Fibroblast of peridontal ligament (primary cell): ENCODE results near the gene DNER.
"Not testable (repeated sequence)": the region's sequence is repeated elsewhere in the genome, so short reads cannot be mapped to it uniquely, and the experiment has no call there.

ENCODE experiments used
- DNase-seq: peaks from one replicate; pipeline ENCODE4 v3.0.0-alpha.2; 2010; ENCODE audit errors: extremely low read depth

Gene DNER

DNA sequence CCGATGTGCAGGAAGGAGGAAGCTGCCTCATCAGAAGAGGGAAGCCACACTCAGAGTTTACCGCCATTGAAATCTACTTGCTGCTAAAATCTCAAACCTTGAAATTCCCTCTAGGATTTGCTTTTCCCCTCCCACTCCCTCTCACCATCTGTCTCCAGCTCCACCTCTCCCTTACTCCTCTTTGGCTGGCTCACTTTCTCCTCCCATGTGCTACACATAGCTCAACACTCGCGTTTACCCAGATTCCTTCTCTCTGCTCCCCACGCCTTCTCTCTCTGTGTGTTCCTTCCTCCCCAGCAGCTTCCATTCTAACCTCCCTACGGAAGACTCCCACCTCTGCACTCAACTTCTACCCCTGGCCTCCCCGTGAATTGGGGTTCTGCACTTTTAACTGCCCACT, 143.1 kb downstream of the DNER start:
- DNase-seq = no peak

DNA sequence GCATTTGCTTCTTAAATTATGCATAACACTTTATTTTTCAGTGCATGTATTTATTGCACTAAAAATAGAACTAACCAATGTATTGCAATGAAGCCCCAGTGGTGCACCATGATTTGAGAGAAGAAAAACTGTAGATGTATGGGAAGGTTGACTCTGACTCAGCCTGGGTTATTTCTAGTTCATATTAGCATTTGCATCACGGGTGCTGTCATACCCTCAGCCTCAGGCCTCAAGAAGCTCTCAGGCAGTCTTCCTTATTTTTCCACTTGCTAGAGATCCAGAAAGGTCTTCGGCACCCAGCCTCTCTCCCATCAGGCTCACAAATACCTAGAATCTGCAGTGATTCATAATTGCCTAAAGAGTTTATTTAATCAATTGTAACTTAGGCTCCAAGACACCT, 148.0 kb downstream of the DNER start:
- no peak for DNase-seq

DNA sequence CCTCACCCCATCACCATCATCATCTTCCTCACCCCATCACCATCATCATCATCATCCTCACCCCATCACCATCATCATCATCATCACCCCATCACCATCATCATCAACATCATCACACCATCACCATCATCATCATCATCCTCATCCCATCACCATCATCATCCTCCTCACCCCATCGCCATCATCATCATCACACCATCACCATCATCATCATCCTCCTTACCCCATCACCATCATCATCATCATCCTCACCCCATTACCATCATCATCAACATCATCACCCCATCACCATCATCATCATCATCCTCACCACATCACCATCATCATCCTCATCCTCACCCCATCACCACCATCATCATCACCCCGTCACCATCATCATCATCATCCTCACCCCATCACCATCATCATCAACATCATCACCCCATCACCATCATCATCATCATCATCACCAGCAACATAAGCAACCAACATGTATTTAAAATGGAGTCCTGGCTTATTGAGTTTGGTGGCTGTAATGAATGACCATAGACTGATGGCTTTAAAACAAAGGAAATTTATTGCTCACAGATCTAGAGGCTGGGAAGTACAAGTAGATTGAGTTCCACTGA, 150.0 kb downstream of the DNER start:
- DNase-seq = no peak

DNA sequence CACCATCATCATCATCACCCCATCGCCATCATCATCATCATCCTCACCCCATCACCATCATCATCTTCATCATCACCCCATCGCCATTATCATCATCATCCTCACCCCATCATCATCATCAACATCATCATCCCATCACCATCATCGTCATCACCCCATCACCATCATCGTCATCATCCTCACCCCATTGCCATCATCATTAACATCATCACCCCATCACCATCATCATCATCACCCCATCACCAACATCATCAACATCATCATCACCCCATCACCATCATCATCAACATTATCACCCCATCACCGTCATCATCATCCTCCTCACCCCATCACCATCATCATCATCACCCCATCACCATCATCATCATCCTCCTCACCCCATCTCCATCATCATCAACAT, 151.0 kb downstream of the DNER start:
- DNase-seq = no peak

DNA sequence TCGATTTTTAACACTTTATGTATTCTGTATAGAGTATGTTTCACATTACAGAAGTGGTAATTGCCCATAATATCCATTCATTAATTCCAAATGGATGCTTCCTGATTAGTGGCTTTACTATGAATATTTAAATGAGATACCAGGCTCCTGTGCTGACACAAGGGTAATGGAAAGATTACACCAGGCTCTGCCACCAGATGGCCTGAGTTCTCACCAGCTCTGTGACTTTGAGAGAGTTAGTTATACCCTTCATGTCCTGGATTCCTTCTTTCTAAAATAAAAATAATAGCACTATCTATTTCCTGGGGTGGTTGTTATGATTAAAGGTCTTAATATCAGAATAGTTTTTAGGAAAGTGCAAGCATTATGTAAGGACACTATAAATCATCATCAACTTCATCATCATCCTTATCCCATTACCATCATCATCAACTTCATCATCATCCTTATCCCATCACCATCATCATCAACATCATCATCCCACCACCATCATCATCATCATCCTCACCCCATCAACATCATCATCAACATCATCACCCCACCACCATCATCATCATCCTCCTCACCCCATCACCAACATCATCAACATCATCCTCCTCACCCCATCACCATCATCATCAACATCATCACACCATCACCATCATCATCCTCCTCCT, 151.8 kb downstream of the DNER start:
- DNase-seq = no peak

DNA sequence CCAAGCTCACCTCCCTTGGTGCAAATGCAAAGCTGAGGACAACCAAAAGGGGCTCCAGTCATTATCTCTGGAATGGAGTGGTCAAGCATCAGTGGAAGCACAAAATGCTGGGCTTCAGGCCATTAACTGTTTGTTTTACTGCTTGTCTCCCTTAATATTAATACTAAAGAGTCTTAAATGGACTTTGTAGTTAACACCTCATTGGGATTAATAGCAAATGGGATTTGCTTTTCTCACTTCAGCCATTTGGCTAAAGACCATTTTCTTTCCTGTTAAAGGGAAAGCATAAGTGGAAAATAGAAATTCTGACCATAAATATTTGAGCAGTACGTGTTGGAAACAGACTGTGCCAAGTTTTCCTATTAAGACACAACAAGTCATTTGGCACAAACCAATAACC, 154.4 kb downstream of the DNER start:
- DNase-seq = no peak

DNA sequence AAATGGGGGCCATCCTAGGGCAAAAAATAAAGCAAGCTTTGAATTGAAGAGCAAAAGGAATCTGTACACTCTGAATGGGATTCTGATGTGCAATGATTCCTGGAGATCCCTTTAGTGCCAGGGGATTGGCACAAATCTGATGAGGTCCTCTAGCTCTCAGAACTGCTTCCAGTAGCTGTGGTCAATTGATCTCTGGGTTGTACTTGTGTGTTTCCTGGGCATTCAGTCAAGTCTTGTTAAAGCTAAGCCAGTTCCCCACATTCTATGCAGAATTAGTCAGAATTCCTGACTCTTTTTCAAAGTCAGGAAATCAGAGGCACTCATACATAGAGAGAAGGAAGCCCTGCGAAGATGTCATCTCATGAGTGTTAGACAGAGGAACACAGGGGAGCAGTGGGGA, 161.3 kb downstream of the DNER start:
- DNase-seq = peak; percentile 0

DNA sequence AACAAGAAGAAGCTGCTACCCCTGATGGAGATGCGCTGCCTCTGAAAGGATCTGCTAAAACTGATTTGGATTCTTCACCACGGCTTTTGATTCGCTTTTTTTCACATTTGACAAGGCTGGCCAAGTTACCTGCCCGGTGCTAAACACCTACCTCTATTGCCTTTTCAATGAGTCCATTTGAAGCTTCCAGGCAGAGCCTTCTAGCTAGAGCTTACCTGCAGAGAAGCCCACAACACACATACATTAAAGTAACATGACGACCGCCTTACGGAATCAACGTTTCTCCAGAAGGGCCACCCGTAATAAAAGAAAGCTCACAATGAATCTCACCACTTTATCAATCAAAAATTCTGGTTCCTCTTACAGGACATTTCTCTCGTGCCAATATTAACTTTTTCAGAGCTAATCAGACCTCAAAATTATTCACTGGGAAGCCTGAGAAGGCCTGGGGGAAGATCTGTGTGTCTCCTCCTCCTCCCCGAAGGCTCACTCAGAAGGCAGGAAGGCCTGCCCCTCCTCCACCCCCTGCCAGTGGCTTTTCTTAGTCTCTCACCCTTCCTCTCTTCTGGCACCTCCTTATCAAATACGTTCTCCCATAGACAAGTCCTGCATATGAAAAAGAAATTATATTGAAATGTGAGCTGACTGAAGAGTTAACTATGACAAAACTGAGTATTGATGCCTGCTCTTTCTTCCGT, 171.0 kb downstream of the DNER start:
- no peak for DNase-seq

DNA sequence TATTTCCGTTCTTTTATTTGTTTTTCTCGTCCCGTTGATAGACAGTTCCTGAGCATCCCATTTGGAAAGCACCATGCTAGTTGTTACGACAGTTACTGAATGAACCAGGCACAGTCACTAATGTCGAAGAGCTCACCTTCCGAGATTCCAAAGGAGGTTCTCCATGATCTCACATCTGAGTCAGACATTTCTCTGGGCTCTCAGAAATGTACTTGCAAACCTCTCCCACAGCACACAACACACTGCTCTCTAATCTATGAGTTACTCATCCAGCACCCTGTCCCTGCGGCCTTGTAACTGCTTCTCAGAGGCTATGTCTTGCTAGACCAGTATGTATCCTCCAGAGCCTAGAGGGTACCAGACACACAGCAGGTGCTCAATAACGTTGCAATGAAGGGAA, 174.7 kb downstream of the DNER start:
- DNase-seq = no peak

DNA sequence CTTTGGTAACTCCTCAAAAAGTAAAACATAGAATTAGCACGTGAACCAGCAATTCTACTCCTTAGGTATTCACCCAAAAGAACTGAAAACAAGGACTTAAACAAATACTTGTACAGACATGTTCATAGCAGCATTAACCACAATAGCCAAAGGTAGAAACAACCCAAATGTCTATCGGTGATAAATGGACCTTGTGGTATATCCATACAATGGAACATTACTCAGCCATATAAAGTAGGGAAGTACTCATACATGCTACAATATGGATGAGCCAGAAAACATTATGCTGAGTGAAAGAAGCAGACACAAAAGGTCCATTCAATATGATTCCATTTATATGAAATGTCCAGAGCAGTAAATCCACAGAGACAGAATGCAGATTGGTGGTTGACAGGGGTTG, 182.8 kb downstream of the DNER start:
- DNase-seq = no peak

DNA sequence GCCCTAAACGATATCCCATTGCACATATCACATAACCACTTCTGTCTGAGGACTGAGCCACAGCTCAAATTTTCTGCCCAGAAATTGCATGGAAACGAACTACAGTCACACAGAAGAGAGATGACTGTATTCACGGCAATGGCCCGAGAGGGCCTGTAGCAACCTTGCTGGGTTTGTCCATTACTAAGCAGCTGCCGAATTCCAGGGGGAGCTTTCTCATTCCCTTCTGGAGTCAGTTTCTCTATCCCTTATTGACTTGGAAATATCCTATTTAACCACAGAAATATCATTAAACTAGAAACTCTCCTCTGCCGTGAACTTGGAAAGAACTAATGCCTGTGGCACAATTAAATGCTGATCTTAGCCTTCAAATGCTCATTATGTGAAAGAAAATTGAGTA, 183.9 kb downstream of the DNER start:
- DNase-seq = no peak

DNA sequence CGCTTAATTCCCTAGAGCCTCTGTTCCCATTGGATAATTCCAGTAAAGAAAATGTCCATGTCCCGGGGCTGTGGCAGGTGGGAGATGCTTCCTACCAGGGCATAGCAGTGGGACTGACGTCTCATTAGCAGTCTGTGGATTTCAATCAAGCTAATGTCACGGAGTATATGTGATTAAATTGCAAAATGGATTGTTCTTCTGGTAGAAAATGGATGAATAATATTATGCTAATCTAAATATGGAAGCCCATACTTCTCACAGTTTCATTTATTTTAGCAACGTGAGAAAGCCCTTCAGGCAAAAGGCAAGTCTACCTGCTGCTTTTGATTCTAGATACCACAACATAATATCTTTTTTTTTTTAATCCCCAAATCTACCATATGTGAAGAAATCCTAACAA, 185.5 kb downstream of the DNER start:
- no peak for DNase-seq

DNA sequence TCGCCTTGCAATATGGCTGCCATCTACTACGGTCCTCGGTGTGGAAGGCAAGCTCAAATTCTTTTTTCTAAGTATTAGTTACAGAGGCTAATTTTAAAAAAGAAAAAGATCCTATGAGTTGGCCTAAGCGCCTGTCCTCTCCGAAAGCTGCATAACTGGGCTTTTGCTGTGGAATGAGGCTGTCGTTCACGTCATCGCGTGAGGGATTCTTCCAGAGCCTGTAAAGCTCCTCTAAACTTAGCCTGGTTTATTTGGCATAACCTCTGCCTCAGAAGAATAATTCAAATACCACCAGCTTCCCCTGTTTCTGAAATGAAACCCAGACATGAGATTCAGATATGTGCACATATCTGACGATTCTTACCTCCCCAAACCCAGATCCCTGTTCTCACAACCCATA, 187.4 kb downstream of the DNER start:
- no peak for DNase-seq

DNA sequence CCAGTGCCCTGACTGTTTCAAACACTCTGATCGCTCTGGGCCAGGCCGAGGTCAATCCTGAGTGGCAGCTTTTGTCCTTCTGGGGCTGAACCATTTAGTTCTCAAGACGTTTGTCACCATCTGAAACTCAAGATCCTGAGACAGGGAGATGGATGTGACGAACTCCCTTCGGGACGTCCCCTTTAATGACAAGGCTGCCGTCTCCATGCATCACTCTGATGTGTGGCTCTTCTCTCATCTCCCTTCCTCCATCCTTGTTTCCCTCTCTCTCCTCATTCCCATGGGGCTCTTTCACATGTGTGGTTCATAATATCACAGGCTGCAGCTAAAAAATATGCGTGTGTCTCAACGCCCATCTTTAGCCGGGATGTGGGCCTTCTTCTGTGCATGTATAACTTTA, 189.6 kb downstream of the DNER start:
- no peak for DNase-seq

DNA sequence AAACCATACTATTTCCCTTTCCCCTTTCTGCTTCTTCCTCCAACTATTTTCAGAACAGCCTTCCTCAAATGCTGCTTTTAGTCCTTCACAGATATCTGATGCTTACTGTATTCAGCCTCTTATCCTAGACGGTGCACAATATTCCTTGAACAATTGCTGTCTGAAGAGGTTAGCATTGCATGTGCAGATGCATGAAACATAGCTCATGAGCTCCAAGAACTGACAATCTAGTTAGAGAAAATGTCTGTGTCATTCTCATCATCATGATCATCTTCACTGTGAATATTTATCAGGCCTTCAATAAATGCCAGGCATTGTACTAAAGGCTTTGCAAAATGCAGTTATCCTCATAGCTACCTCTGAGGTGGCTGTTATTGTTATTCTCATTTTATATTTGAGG, 190.7 kb downstream of the DNER start:
- DNase-seq = no peak

DNA sequence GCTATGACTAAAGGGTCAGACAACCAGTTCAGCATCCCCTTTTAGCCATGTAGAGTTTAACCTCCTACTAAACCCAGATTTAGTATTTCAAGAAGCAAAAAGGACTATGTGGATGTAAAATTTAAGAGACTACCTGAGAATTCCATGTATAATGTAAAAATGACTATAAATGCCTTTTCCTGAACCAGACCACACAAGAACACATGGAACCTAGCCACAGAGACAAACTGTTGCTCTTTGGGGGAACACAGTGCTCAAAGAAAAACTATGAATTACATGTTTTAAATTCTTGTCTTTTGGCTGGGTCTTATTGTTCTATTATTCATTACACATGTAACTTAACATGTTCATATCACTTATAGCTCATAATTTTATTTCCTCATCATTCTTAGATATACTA, 192.8 kb downstream of the DNER start:
- no peak for DNase-seq

DNA sequence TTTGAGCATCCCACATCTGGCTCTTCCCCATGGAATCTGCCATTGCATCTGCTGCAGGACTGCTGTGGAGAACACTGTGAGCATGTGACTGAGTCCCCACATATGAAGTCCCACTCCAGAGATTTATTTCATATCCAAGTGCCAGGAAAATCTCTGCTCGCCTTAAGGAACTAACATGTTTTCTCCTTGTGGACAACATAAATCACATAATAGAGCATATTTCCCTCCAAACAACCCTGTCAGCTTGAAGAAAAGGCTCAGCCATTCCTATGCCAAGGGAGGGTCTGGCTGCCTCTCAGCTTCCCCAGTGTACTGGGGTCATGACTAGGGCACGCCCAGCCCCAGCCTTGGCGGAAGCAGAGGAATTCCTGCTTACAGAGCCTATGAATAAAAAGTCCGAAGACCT, 193.7 kb downstream of the DNER start:
- no peak for DNase-seq

DNA sequence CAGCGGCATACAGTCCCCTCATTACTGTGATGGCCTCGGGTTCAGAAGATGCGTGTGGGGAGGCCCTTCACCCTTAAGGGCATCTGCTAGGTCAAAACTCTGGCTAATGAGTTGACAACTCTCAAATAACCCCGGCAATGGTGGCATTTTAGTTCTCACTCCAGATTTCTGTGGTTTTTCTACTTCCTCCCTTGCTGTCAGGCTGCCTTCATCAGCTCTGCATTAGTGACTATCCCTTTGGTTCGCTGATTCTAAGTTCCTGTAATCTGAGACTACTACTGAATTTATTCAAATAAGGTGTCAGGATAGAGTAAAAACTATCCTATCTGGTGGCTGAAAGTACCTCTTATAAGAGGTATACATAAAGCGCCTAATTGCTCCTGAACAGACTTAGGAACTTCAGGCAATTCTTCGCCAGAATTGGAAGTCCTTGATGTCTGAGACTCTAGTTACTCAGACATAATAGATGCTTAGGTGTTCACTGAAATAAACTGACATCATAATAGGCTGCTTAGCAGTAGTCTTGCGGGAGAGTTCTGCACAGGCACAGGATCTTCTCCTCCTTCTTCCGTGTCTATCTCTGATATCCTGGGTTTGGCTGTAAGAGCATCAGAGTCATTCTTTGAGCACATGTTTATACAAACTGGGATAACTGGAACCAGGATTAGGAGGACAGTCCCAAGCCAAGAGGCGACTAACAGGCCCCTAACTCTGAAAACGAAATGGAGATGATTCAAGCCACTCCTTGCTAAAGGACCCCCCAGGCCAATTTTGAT, 194.5 kb downstream of the DNER start:
- DNase-seq = no peak

DNA sequence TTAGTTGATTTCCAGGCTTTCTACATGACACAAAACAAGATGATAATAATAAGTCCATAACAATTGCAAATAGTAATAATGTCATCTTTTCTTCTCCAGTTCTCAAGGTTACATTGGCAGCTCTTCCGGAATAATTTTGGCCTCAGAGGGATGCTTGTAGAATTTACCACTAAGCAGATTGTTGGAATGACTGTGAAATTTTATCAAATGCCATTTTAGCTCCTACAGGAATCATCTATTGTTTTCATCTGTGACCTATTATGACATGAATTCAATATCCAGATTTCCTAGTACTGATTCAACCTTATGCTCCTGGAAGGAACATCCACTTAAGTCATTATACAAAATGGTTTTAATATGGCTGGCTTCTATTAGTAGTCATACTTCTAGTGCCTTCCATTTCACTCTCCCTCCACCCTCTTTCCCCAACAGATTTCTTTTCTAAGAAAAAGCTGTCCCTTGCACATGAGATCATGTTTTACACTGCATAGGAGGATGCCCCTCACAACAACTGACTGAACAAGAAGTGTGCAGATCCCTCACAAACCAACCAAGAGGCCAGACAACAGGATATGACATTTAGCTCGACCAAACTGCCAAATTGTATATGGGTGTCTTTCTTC, 200.0 kb downstream of the DNER start:
- DNase-seq = no peak

DNA sequence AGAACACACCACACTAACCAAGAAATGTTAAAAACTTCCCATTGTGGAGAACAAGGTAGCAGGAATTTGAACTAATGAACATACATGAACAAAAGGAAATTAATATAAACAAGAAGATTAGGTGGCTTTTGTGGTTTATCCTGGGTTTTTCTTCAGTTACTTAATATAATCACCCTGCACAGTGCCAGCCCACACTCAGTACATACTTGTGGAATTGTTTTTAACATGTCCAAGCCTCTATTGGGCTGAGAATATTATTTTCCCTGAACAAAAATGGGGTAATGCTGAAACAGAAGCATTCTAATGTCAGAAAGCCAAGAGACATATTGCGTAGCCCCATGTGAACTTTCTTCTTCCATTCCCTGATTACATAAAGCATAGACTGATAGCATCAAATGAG, 202.8 kb downstream of the DNER start:
- DNase-seq = no peak

DNA sequence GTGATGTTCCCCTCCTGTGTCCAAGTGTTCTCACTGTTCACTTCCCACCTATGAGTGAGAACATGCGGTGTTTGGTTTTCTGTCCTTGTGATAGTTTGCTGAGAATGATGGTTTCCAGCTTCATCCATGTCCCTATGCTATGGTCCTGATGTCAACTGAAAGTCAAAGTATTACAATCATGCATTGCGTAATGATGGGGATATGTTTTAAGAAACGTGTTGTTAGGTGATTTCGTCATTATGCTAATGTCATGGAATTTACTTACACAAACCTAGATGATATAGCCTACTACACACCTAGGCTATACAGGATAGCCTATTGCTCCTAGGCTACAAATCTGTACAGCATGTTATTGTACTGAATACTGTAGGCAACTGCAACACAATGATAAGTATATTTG, 207.7 kb downstream of the DNER start:
- DNase-seq = not testable (repeated sequence)

DNA sequence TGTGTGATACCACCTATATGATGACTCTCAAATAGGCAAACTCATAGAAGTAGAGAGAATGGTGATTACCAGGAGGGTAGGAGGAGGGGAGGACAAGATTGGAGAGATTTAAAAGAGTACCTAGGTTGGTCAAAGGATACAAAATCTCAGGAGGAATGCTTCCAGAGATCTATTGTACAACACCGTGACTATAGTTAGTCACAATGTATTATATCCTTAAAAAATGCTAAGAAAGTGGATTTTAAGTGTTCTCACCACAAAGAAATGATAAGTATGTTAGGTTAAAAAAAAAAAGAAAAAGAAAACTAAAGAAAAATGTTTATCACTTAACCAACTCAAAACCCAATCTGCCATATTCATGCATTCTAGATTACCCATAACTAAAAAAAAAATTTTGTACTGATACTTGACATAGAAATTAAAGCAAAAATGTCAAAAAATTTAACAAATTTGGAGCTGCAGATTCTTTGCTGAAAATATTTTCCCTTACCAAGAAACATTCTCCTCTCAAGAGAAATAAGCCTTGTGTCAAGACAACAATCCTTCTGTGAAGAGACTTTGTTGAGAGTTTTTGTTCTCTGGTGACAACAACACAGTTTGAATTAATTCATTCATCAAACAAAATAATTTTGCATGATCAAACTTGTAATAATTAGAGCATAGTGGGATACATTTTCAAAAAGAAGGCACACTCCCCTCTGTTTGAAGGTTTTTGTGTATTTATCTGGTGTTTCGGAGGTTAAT, 213.1 kb downstream of the DNER start:
- DNase-seq = no peak
